BE2C (cell line): ENCODE results near the gene NNMT.

Experiments used
- DNase-seq: peaks from one replicate; pipeline ENCODE4 v3.0.0-alpha.2; 2020
- H3K27me3 ChIP-seq: fragments of 250-450 bp; sonication (Bioruptor Pico); 2 replicates; pipeline ENCODE4 v1.5.1; 2020; ENCODE audit warnings: mild to moderate bottlenecking
- H3K36me3 ChIP-seq: fragments of 250-450 bp; sonication (Bioruptor Pico); 2 replicates; pipeline ENCODE4 v1.5.1; 2020; ENCODE audit warnings: mild to moderate bottlenecking
- H3K4me1 ChIP-seq: fragments of 250-450 bp; sonication (Bioruptor Pico); 2 replicates; pipeline ENCODE4 v1.5.1; 2020
- H3K4me3 ChIP-seq: 2 replicates; pipeline ENCODE4 v1.5.1; 2011; ENCODE audit warnings: low read depth, low read length
- H3K9me3 ChIP-seq: fragments of 250-450 bp; sonication (Bioruptor Pico); 2 replicates; pipeline ENCODE4 v1.5.1; 2020
- TF ChIP-seq, protein P1 (sequence below): IDR thresholded peaks from 2 replicates; pipeline ENCODE4 v1.5.1; 2012; ENCODE audit warnings: mild to moderate bottlenecking, low read depth, low read length

NNMT gene

DNA sequence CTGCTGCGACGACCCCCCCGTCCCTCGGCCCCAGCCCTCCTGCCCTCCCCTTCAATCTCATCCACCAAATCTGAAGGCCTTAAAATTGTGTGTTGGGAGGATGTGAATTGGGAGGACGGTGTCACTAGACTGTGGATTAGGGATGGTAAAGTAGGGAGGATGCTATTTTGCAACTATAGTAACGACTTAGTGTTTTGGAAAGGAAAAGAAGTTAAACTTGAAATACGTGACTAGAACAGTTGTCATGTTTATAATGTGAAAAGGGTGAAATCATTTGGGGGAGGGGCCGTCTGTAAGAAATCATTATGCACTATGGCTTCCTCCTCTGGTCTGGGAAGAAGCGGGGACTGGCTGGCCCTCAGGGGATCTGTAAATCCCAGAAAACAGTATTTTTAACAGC is 43.4 kb upstream of the NNMT start:
- H3K36me3 ChIP-seq, result no peaks in the 10 kb centered on the region
- H3K4me1 ChIP-seq, result peaks cover 2% of the 10 kb centered on the region; the same call in 1 of the 2 replicates
- no peaks in the 10 kb centered on the region for H3K9me3 ChIP-seq
- no peak overlapping the region for H3K4me3 ChIP-seq
- TF ChIP-seq, protein P1, sequence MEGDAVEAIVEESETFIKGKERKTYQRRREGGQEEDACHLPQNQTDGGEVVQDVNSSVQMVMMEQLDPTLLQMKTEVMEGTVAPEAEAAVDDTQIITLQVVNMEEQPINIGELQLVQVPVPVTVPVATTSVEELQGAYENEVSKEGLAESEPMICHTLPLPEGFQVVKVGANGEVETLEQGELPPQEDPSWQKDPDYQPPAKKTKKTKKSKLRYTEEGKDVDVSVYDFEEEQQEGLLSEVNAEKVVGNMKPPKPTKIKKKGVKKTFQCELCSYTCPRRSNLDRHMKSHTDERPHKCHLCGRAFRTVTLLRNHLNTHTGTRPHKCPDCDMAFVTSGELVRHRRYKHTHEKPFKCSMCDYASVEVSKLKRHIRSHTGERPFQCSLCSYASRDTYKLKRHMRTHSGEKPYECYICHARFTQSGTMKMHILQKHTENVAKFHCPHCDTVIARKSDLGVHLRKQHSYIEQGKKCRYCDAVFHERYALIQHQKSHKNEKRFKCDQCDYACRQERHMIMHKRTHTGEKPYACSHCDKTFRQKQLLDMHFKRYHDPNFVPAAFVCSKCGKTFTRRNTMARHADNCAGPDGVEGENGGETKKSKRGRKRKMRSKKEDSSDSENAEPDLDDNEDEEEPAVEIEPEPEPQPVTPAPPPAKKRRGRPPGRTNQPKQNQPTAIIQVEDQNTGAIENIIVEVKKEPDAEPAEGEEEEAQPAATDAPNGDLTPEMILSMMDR, result no peak
- H3K27me3 ChIP-seq, result no peaks in the 10 kb centered on the region
- no peak for DNase-seq

DNA sequence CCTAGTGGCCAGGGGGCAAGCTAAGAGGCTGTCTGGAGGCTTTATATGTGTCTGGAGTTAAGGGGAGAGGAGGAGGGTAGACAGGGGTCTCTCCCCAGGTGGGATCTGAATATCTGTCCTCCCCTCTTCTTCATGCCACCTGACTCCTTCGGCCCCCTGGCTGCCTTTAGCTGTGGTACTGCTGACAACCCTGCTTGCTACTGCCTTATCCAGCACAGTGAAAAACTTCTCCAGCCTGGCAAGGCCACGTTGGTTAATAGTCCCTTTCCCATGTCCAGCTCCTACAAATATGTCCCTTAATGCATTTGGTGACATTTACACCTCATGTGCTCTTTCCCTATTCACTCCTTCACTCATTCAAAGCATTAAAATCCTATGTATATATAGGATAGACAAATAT is 42.4 kb upstream of the NNMT start:
- Histone ChIP-seq H3K4me1 (peaks cover 6% of the 10 kb centered on the region; the same call in 1 of the 2 replicates), H3K4me3 (no peak overlapping the region), H3K9me3 (no peaks in the 10 kb centered on the region), H3K27me3 (no peaks in the 10 kb centered on the region), H3K36me3 (no peaks in the 10 kb centered on the region)
- DNase-seq, result no peak
- TF ChIP-seq, protein P1, result 0 out of 2 replicates have a peak, but pooled peaks have one; percentile 10

DNA sequence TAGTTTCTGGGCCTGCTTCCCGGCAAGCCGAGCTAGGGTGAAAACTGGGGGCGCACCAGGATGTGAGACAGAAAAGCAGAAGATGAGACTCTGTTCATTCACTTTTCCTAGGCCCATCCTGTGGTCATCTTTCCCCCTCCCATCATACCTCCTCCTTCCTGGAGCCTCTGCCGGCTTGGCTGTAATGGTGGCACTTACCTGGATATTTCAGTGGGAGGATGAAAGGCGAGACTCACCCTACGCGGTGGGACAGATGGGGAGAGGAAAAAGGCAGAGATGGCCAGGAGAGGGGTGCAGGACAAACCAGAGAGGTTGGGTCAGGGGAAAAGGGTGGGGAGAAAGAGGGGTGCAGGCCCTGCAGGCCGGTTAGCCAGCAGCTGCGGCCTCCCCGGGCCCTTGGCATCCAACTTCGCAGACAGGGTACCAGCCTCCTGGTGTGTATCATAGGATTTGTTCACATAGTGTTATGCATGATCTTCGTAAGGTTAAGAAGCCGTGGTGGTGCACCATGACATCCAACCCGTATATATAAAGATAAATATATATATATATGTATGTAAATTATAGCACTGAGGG is 41.5 kb upstream of the NNMT start:
- Histone ChIP-seq H3K9me3 (no peaks in the 10 kb centered on the region), H3K36me3 (no peaks in the 10 kb centered on the region), H3K4me1 (peaks cover 6% of the 10 kb centered on the region; the same call in 1 of the 2 replicates), H3K4me3 (no peak overlapping the region), H3K27me3 (no peaks in the 10 kb centered on the region)
- DNase-seq, result no peak
- TF ChIP-seq, protein P1, result no peak

DNA sequence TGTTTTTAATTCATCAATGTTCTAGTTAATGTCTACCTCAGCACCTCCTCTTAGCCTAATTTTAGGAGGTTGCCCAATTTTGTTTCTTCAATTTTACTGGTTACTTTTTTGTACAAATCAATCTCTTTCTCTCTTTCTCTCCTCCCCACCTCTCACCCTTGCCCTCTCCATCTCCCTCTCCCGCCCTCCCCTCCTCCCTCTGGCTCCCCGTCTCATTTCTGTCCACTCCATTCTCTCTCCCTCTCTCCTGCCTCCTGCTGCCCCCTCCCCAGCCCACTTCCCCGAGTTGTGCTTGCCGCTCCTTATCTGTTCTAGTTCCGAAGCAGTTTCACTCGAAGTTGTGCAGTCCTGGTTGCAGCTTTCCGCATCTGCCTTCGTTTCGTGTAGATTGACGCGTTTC is 40.9 kb upstream of the NNMT start:
- TF ChIP-seq, protein P1, result no peak
- H3K27me3 ChIP-seq, result no peaks in the 10 kb centered on the region
- no peaks in the 10 kb centered on the region for H3K36me3 ChIP-seq
- H3K9me3 ChIP-seq, result no peaks in the 10 kb centered on the region
- DNase-seq, result no peak
- H3K4me1 ChIP-seq, result peaks cover 6% of the 10 kb centered on the region; the same call in 1 of the 2 replicates
- H3K4me3 ChIP-seq, result no peak overlapping the region

DNA sequence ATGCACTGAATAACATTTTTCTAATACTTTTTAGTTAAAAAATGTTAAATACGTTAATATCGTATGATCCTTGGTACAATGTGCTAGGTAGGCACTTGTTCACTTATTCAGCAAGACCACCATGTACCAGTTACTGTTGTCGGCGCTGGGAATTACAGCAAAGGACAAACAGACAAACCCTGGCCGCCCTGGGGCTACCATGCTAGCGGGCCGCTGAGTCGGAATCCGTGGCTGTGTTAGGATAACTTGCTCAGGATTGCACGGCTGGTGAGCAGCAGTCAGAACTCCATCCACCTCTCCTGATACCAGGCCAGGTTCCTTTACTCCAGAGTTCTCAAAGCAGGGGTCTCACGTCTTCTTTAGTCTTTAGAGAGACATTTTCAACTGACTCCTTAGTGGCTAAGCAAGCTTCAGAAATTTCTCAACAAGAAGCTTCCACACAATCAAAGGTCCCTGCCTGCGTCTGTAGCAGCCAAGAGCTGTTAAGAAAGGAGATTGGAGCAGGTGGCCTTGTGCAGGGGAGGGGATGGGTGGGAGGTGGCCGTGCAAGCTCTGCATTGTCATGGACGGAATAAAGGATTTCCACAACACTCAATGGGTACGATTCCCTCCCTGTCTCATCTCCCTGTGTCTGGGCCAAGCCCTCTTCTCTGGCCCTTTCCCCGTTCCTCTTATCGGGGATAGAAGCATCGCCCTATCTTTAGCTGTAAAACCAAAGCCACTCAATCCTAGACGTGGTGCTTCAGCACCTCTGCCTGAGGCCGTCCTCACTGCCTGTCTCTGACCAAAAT is 39.8 kb upstream of the NNMT start:
- Histone ChIP-seq H3K27me3 (no peaks in the 10 kb centered on the region), H3K4me3 (no peak overlapping the region), H3K4me1 (peaks cover 6% of the 10 kb centered on the region; the same call in 1 of the 2 replicates), H3K9me3 (no peaks in the 10 kb centered on the region), H3K36me3 (no peaks in the 10 kb centered on the region)
- TF ChIP-seq, protein P1, result no peak
- DNase-seq, result peak; percentile 47

DNA sequence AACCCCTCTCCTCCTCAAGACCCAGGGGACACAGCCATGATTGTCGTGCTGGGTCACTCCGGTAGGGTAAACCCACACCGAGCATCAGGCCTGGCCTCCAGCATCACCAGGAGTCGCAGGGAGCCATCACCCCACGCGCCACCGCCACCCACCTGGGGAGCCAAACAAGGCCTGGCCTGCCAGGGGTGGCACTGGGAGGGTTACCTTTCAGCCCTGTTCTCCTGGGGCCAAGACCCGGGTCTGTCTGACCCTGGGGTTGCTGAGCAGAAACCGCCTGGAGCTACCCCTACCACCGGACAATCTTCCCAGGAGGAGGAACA is 39.3 kb upstream of the NNMT start:
- no peak for DNase-seq

More for the DNA sequence above, 39.3 kb upstream of the NNMT start:
- Histone ChIP-seq H3K4me1 (peaks cover 6% of the 10 kb centered on the region; the same call in 1 of the 2 replicates), H3K4me3 (no peak overlapping the region), H3K9me3 (no peaks in the 10 kb centered on the region), H3K27me3 (no peaks in the 10 kb centered on the region), H3K36me3 (no peaks in the 10 kb centered on the region)
- TF ChIP-seq, protein P1, result no peak
